NCI-H146 treated with DMSO at 0.1 percent for 48 hours (cell line): Measurements from ENCODE around the gene POMGNT2.
"Not testable (repeated sequence)": the region's sequence is repeated elsewhere in the genome, so short reads cannot be mapped to it uniquely, and the experiment has no call there.

Experiments used
- DNase-seq: peaks from one replicate; lab custom pipeline; 2025; ENCODE audit not compliant: unreplicated experiment; lab: John Stamatoyannopoulos, UW

The POMGNT2 gene

DNA sequence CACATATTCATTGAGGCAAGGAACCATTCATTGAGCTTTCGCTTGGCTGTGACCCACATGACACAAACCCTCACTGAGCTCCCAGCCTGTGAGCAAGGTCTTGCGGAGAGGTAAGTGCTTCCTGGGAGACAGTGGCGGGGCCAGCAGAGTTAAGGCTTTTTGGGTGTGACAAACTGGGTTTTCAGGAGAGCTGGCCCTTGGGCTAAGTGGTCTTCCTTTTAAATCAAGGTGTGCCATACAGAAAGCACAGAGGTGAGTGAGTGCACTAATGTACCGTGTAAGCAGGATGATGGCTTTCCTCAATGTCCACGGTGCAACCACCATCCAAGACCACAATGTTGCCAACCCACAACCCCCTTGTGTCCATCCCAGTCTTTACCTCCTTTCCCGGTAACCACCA, 28.6 kb downstream of the POMGNT2 start:
- no peak for DNase-seq

DNA sequence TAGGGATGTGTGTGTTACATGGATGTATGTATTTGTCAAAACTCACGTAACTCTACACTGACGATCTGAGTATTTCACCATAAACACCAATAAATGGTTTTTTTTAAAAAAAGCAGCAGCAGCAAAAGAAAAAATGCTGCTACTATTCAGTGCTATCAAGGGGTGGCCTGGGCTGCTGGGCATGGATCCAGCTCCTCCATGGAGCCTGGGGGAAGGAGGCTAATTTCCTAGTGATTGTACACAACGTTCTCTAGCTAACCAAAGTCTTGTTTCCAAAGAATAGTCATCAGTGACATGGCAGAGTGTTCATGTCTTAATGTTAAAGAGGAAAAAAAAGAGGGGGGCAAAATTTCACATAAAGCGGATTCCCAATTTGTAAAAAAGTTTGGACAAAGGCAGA, 29.0 kb downstream of the POMGNT2 start:
- DNase-seq, result no peak

GRCh38 chr3:43075904-43076661, 29.8 kb downstream of the POMGNT2 start:
- DNase-seq, result no peak

DNA sequence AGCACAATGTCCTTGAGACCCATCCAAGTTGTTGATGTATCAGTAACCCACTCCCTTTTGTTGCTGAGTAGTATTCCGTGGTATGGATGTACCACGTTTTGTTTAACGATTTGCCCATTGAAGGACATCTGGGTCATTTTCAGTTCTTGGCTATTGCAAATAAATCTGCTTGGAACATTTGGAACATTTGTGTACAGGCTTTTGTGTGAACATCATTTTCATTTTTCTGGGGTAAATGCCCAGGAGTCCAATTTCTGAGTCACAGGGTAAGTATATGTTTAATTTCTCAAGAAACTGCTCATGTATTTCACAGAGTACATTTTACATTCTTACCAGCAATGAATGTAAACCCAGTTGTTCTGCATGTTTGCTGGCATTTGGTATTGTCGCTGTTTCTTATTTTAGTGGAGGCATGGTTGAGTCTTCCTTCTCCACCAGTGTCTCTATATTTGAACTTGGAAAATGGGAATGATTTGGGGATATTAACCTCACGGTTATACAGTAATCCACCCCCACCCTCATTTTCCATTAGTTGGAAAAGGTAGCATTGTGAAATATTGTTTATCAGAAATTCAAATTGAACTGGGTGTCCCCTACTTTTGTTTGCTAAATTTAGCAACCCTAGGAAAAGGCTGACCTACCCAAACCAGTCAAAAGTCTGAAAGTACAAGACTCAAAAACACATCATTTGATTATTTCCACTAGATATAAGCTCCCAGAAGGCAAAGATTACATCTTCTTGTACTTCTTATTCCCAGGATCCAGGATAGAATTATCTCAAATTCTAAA, 30.8 kb downstream of the POMGNT2 start:
- no peak for DNase-seq

DNA sequence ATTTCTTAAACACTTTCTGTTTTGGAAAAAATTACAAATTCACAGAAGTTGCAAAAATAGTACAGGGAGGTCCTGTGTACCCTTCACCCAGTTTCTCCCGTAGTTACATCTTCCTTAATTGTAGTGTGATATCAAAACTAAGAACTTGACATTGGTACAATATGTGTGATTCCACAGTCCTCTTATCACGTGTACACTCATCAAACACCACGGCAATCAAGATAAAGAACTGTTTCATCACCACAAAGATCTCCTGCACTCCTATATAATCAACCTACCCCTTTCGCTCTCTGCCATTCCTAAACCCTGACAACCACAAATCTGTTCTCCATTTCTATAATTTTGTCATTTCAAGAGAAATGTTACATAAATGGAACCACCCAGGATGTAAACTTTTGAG, 31.4 kb downstream of the POMGNT2 start:
- DNase-seq, result no peak

DNA sequence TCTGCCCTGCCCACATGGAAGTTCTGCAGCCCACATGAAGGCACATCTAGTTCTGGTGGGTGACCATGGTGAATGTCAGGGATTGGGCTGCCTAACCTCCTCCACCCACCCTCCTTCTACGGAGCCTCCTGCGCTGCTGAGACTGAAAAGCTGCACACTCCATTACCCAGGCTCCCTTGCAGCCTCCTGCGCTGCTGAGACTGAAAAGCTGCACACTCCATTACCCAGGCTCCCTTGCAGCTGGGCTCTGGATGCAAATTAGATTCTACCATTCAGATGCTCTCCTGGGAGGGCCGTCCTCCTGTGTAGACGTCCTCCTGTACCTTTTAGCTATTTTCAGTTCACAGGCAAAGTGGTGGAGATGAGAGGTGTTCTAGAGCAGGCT, 32.1 kb downstream of the POMGNT2 start:
- DNase-seq, result no peak

DNA sequence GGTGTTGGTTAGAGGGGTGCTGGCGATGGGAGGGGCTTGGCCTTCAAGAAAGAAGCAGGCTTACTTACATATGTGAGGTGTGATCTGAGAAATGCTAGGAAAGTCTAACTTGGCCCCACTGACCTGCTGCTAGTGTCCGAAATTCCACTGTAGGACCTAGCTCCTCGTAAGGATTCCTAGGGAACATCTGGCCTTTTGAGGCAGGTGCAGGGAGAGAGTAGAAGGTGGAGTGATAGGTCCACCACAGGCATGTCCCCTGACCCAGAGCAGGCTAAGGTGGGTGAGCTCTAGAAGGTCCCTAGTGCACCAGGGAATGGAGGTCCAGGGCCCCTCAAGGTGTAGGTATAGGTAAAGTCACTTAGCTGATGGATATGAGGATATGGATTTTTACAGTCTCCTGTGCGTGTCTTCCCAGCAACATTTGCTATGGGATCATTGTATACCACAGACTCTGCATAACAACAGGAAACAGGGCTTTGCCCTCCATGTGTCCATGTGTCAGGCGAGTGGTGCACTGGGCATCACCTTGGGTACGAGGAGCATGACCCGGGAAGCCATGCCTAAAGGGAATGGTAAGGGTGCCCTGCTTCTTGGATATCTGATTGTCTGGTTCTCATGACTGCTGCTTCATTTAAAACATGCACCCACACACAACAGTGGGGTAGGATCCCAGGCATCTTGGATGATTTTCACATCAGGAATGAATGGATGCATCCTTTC, 32.6 kb downstream of the POMGNT2 start:
- no peak for DNase-seq

- no peak for DNase-seq
Observed at GRCh38 chr3:43072361-43072760, 33.5 kb downstream of the POMGNT2 start.

DNA sequence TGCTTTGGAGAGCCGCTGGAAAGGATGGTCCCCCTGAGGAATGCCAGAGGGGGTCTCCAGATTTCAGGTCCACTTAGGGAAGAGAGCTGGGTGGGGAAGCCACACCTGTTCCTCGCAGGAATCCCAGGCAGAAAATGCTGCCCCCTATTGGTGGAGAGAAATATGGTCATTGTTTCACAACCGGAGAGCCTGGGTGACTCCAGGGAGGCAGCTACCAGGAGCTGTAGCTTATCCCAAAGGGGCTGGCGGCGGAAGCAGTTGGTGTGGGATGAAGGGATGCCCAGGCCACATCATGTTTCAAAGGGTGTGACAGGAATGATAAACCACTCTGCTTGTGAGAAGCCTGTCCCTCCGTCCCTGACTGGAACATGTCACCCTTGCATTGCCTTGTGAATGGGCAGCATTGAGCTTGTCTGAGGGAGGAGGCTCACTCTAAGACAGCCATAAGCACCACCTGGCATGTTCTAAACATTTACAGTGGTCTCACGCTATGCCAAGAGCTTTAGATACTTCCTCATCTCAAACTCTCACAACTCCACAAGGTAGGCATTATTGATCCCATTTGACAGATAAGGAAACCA, 34.5 kb downstream of the POMGNT2 start:
- DNase-seq, result no peak

DNA sequence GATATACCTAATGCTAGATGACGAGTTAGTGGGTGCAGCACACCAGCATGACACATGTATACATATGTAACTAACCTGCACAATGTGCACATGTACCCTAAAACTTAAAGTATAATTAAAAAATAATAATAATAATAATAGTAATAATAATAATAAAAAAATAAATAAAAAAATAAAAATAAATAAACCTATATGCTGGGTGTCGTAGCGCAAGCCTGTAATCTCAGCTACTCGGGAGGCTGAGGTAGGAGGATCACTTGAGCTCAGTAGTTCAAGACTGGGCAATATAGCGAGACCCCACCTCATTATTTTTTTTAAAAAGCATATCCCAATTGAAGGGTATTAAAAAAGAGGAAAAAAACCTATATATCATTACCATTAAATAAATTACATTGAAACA, 35.2 kb downstream of the POMGNT2 start:
- DNase-seq, result not testable (repeated sequence)

DNA sequence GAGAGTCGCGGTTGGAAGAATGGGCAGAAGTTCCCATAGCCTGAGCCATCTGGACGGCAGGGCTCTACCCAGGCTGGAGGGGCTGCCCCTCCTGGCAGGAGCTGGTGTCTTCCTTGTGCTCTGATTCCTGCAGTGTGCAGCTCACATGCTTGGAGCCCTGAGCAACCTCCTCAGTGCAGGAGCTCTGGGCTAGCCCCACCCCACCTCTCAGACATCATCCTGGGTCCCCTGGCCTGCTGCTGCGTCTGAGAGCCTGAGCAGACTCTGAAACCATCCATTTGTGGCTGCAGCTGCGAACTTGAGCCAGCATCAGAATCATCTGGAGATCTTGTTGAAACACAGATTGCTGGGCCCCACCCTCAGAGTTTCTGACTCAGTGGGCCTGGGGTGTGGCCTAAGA, 42.8 kb downstream of the POMGNT2 start:
- DNase-seq, result no peak

GRCh38 chr3:43062564-43063040, 43.3 kb downstream of the POMGNT2 start:
- no peak for DNase-seq

DNA sequence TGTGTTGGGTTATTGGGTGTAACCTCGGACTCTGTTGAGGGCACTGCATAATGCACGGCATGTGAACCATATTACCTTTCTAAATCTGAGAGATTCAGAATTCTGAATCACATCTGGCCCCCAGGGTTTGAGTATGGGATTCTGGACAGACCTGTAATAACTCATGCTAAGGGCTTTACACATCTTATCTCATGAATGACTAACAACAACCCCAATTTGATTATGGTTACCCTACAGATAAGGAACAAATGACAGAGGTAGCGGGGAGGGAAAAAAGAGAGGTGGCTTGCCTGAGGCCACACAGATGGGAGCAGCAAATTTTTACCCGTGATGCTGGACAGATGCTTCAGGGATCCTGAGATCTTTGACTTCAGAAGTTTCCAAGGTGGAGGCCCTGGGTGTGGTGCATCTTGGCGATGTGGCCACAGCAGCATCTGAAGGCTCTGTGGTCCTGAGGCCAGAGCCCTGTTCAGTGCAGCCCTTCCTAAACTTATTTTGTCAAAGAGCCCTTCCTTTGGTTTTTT, 43.8 kb downstream of the POMGNT2 start:
- no peak for DNase-seq

- no peak for DNase-seq
Observed at GRCh38 chr3:43061101-43061895, 44.6 kb downstream of the POMGNT2 start.

GRCh38 chr3:43059456-43059855, 46.4 kb downstream of the POMGNT2 start:
- DNase-seq, result no peak

DNA sequence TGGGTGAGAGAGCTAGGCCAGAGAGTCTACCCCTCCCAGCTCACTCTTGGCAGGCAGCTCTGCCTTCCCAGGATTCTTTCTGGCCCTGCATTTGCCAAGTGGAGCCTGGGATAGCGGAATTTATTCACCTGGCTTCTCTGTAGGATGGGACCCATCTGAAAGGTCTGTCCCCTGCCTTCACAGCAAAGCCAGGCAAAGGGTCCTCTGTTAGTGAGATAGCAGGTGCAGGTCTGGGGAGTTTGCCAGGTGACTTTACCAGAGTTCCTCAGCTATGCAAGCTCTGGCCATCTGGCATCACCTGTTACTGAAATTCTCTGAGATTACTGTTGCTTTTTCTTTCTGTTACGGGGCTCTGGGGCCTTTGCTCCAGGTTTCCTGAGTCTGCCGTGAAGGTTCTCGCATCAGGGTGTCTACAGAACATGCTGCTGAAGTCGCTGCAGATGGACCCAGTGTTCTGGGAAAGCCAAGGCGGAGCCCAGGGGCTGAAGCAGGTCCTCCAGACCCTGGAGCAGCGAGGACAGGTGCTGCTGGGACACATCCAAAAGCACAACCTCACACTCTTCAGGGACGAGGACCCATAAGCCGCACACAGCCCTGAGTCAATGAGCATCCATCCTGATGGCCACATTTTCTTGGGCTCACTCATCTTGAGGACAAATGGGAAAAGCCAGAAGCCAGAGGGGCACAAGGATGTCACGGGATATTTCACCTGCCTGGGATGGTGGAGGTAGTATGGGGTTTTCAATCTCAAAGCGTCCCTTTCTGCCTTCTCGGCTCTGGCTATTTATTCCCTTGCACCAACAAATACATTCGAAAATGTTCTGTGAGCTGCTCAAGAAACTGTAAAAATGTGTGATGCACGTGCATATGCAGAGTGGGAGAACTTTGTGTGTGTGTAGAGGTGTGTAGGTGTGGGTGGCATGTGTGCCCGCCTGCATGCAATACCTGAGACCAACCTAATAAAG, 49.8 kb downstream of the POMGNT2 start:
- DNase-seq, result no peak

GRCh38 chr3:43055393-43055792, 50.5 kb downstream of the POMGNT2 start:
- DNase-seq, result no peak

GRCh38 chr3:43054754-43055153, 51.1 kb downstream of the POMGNT2 start:
- DNase-seq, result no peak

- no peak for DNase-seq
Observed at GRCh38 chr3:43053291-43053690, 52.6 kb downstream of the POMGNT2 start.
